Keratinocyte (primary cell): ENCODE measurements around the gene IFT81.

Source experiments
- EZH2 ChIP-seq: IDR thresholded peaks from one replicate; pipeline ENCODE4 v1.6.1; 2012; ENCODE audit warnings: inconsistent platforms, mild to moderate bottlenecking, low read length, moderate library complexity
- TF ChIP-seq, protein P1 (sequence below), 3 experiments: IDR thresholded peaks in 1 of 3; conservative IDR thresholded peaks in 1 of 3; optimal IDR thresholded peaks in 1 of 3; 2 replicates in 2 of 3; 3 replicates in 1 of 3; pipeline versions ENCODE3 to v1.5.1; 2011; ENCODE audit warnings: low read length in 3 of 3, mild to moderate bottlenecking in 3 of 3, moderate library complexity in 2 of 3, control low read depth in 1 of 3, inconsistent platforms in 1 of 3; ENCODE audit not compliant: insufficient read depth in 2 of 3; ENCODE audit errors: extremely low read depth in 1 of 3

- TF ChIP-seq EZH2 = no peak
- TF ChIP-seq, protein P1, sequence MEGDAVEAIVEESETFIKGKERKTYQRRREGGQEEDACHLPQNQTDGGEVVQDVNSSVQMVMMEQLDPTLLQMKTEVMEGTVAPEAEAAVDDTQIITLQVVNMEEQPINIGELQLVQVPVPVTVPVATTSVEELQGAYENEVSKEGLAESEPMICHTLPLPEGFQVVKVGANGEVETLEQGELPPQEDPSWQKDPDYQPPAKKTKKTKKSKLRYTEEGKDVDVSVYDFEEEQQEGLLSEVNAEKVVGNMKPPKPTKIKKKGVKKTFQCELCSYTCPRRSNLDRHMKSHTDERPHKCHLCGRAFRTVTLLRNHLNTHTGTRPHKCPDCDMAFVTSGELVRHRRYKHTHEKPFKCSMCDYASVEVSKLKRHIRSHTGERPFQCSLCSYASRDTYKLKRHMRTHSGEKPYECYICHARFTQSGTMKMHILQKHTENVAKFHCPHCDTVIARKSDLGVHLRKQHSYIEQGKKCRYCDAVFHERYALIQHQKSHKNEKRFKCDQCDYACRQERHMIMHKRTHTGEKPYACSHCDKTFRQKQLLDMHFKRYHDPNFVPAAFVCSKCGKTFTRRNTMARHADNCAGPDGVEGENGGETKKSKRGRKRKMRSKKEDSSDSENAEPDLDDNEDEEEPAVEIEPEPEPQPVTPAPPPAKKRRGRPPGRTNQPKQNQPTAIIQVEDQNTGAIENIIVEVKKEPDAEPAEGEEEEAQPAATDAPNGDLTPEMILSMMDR (optimal IDR thresholded peaks at IDR 0.05 in 1 of 3, IDR thresholded peaks at IDR 0.05 in 1 of 3, conservative IDR thresholded peaks at IDR 0.05 in 1 of 3; ENCODE audit: extremely low read depth in 1 of 3, insufficient read depth in 2 of 3, low read length in 3 of 3) = no peak
Observed at GRCh38 chr12:110247340-110248095, 123.4 kb downstream of the IFT81 start.
